ENCODE data around the gene WBP11. TPM values are rescaled to one million over a fixed set of nuclear protein-coding genes. Genes with fewer than 3 reads are reported as not detected.

The WBP11 gene
- total RNA-seq, 1 experiment from 2014 or later: 67.4 TPM

- Histone ChIP-seq H3K4me3 (replicated peaks in 1 of 2; ENCODE audit: low read depth in 1 of 2, low read length in 2 of 2) (peak overlapping the region; percentile 86 to 94), H3K9ac (ENCODE audit: low read length) (peak overlapping the region; percentile 95), H3K4me2 (ENCODE audit: low read length) (peak overlapping the region; percentile 75), H4K20me1 (ENCODE audit: insufficient read depth) (no peaks in the 10 kb centered on the region), H3K9me3 (ENCODE audit: control insufficient read depth in 1 of 2, insufficient read depth in 1 of 2, low read depth in 1 of 2, low read length in 2 of 2) (no peaks in the 10 kb centered on the region), H3K4me1 (ENCODE audit: control insufficient read depth in 1 of 2, insufficient read depth in 2 of 2, low read length in 2 of 2) (peaks cover 6 to 15% of the 10 kb centered on the region in 2 experiments; a peak in 3 of 4 replicates), H3K27me3 (ENCODE audit: insufficient read depth, low read length) (no peaks in the 10 kb centered on the region), H3K27ac (ENCODE audit: low read depth, low read length) (peak overlapping the region; percentile 79), H3K9me2 (ENCODE audit: insufficient read depth) (no peaks in the 10 kb centered on the region), H2AFZ (ENCODE audit: low read depth, low read length, poor library complexity, severe bottlenecking) (no peak overlapping the region), H3K79me2 (ENCODE audit: insufficient read depth, low read length) (peaks cover 65% of the 10 kb centered on the region), H3K36me3 (ENCODE audit: control insufficient read depth in 1 of 2, insufficient read depth in 2 of 2, low read length in 2 of 2) (peaks cover 18 to 19% of the 10 kb centered on the region in 2 experiments)
- ChIA-PET POLR2A (interaction anchor here (1.8 to 2.2 kb wide), 4 partner anchors 9 to 33 kb away, joined by 6 to 13 read pairs (median 9); a partner anchor contains a TSS), RAD21 (ENCODE audit: low non-redundant PET in 1 of 2, low total read pairs in 2 of 2, uncharacterized antibody in 2 of 2, unreplicated experiment in 2 of 2) (no interaction called here), CTCF (interaction anchor here (1.2 to 1.4 kb wide), 3 partner anchors 9 to 729 kb away, joined by 3 to 5 read pairs (median 4); no protein-coding TSS in a partner anchor)
- BruUV-seq (replicated peaks): no TSS peak
- intact Hi-C loops (cut with micrococcal nuclease): no loop called here
- ATAC-seq (no peak), DNase-seq (ENCODE audit: low read depth, low spot score) (no peak)
- TF ChIP-seq CBX3 (IDR thresholded peaks at IDR 0.05; ENCODE audit: low read depth) (no peak), EZH2 (IDR thresholded peaks at IDR 0.05) (no peak), EZH2phosphoT487 (IDR thresholded peaks at IDR 0.05; ENCODE audit: borderline replicate concordance) (no peak), POLR2A (IDR thresholded peaks at IDR 0.05; ENCODE audit: borderline replicate concordance, extremely low read depth, insufficient read depth, insufficient read length) (no peak), ZNF274 (IDR thresholded peaks at IDR 0.05; ENCODE audit: low read depth, low read length) (no peak), ZFX (IDR thresholded peaks at IDR 0.05) (no peak), EGR1 (IDR thresholded peaks at IDR 0.05; ENCODE audit: low read depth) (no peak), YY1 (IDR thresholded peaks at IDR 0.05; ENCODE audit: extremely low read depth, insufficient replicate concordance, low read depth, low read length) (no peak), SP1 (IDR thresholded peaks at IDR 0.05; ENCODE audit: low read depth) (no peak), ZBTB33 (IDR thresholded peaks at IDR 0.05; ENCODE audit: extremely low read depth, insufficient replicate concordance, low read length) (no peak), RAD21 (IDR thresholded peaks at IDR 0.05; ENCODE audit: low read depth) (no peak), TCF7L2 (IDR thresholded peaks at IDR 0.05; ENCODE audit: borderline replicate concordance, extremely low read depth, insufficient read depth, insufficient read length) (no peak), MAX (IDR thresholded peaks at IDR 0.05) (no peak), POLR2AphosphoS5 (IDR thresholded peaks at IDR 0.05; ENCODE audit: low read depth, low read length) (no peak), REST (IDR thresholded peaks at IDR 0.05; ENCODE audit: low read depth) (no peak), ATF3 (IDR thresholded peaks at IDR 0.05) (no peak), CTCF (IDR thresholded peaks at IDR 0.05 in 2 of 3, conservative IDR thresholded peaks at IDR 0.05 in 1 of 3; ENCODE audit: borderline replicate concordance in 1 of 3, insufficient read depth in 1 of 3, low read depth in 2 of 3, low read length in 2 of 3) (no peak)
Observed at GRCh38 chr12:14802721-14803010, 612 bp downstream of the WBP11 start.
